ENCODE measurements around the gene RHBDD3.

DNA sequence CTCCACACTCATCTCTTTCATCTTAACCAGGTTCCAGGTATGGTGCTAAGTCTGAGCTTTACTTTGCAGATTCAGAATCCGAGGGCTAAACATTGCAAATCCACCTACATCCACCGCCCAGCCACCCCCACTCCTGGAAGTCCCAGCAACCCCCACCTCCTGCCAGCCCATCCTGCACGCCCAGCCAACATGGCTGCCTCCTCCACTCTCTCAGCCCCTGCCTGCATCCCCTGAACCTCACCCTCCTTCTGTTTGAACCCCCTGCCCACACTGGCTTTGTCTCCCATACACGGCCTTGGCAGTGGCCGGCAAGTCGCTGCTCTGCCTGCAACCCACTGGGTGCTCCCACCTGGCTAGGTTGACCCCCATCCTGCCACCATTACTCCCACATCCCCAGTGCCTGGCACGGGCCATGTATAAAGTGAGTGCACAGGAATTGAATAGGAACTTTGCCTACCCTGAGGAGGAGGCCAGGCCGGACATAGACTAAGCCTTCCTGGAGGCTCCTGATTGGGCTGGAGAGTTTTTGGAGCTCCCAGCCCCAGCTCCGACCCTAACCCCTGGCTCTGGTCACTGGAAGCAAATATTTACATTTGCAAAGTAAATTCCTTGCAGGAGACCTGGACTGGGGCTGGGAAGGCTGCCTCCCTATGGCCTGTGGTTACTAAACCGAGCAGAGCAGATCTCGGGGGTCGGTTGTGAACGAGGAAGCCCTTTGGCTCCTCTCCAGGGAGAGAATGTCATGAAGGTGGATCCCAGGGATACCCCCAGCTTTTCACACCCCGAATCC, 47.7 kb downstream of the RHBDD3 start:
- no peak for TF ChIP-seq KDM1A (IDR thresholded peaks at IDR 0.05; ENCODE audit: borderline replicate concordance, low read length)
- TF ChIP-seq, protein P1, sequence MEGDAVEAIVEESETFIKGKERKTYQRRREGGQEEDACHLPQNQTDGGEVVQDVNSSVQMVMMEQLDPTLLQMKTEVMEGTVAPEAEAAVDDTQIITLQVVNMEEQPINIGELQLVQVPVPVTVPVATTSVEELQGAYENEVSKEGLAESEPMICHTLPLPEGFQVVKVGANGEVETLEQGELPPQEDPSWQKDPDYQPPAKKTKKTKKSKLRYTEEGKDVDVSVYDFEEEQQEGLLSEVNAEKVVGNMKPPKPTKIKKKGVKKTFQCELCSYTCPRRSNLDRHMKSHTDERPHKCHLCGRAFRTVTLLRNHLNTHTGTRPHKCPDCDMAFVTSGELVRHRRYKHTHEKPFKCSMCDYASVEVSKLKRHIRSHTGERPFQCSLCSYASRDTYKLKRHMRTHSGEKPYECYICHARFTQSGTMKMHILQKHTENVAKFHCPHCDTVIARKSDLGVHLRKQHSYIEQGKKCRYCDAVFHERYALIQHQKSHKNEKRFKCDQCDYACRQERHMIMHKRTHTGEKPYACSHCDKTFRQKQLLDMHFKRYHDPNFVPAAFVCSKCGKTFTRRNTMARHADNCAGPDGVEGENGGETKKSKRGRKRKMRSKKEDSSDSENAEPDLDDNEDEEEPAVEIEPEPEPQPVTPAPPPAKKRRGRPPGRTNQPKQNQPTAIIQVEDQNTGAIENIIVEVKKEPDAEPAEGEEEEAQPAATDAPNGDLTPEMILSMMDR (IDR thresholded peaks at IDR 0.05; ENCODE audit: control extremely low read depth in 1 of 3, insufficient read depth in 1 of 3, low read depth in 1 of 3, low read length in 3 of 3): peak in 1 of 3 experiments; percentile 12; a peak in 1 of 4 replicates
- TF ChIP-seq CEBPB (IDR thresholded peaks at IDR 0.05; ENCODE audit: low read depth, low read length): no peak
- TF ChIP-seq SP1 (IDR thresholded peaks at IDR 0.05; ENCODE audit: low read depth, low read length): no peak
